ENCODE measurements around the gene CEP78.
"Not testable (repeated sequence)": the region's sequence is repeated elsewhere in the genome, so short reads cannot be mapped to it uniquely, and the experiment has no call there.

CEP78 gene

DNA sequence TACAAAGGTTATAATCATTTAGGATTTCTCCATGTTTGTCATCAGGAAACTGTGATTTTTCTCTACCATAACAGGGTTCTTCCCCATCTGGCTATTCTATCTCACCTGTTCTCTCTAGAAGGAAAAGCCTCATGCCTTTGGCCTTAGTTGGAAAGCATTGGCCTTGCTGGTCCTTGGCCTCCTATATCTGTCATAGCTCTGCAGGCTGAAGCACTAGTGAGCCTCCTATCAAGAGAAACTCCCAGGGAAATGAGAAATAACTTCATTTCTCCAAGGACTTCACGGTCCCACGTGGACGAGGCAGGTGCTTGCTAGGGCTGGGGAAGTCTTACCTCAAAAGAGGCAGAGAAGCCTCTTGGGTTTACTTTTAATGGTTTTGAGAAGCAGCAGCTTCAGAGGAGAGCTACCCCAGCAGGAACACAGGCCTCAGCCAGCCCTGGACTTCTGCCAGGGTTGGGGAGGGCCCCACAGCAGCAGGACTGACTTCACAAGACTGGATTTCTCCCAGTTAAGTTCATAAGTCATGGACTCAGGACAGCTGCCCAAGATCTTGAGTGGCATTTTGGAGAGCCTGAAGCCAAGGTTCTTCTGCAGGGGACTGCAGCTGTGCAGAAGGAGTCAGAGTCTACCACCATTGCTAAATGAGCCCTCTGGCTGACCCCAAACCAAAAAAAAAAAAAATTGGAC, 45.2 kb downstream of the CEP78 start:
- no peak overlapping the region for H3K4me3 ChIP-seq
- H3K36me3 ChIP-seq: 0 out of 2 replicates have a peak, but pooled peaks cover 3% of the 10 kb centered on the region
- peaks cover 5% of the 10 kb centered on the region for H3K9me3 ChIP-seq
- peak overlapping the region; percentile 39 for H3K4me2 ChIP-seq
- H3K4me1 ChIP-seq: peaks cover 12% of the 10 kb centered on the region
- no peak overlapping the region for H3K27ac ChIP-seq
- H3K27me3 ChIP-seq: no peaks in the 10 kb centered on the region
- H4K20me1 ChIP-seq: no peaks in the 10 kb centered on the region
- no peak overlapping the region for H3K9ac ChIP-seq
- no peak for TF ChIP-seq Cebpa-rat (IDR thresholded peaks at IDR 0.05)

DNA sequence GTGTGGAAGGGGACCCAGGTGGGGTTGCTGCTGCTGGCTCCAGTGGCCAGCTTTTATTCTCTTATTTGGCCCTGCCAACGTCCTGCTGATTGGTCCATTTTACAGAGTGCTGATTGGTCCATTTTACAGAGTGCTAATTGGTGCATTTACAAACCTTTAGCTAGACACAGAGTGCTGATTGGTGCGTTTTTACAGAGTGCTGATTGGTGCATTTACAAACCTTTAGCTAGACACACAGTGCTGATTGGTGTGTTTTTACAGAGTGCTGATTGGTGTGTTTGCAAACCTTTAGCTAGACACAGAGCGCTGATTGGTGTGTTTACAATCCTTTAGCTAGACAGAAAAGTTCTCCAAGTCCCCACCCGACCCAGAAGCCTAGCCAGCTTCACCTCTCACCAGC, 48.3 kb downstream of the CEP78 start:
- not testable (repeated sequence) for H3K36me3 ChIP-seq, H3K4me2 ChIP-seq, H3K9ac ChIP-seq, H4K20me1 ChIP-seq, H3K27ac ChIP-seq, H3K9me3 ChIP-seq, H3K4me3 ChIP-seq, H3K27me3 ChIP-seq
- peaks cover 12% of the 10 kb centered on the region for H3K4me1 ChIP-seq

DNA sequence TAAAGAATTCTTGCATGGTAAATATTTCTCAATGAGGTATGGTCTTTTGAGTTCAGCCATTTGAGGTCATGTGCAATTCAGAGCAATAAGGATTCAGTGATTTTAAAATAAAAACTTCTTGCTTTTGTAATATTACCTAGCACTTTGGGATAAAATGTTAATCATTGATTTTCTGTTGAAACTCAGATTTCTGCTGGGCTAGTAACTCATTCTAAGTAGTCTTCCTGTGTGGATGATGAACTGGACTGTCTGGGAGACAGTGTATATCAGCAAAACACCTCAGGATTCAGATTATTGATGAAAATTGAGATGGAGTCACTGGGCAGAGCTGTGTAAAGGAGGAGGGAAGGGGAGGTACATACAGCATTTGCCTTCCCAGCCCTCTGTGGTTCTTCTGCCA, 50.2 kb downstream of the CEP78 start:
- Histone ChIP-seq H3K4me2 (no peak overlapping the region), H3K9ac (no peak overlapping the region), H4K20me1 (no peaks in the 10 kb centered on the region), H3K4me3 (no peak overlapping the region), H3K36me3 (0 out of 2 replicates have a peak, but pooled peaks cover 3% of the 10 kb centered on the region), H3K4me1 (peaks cover 12% of the 10 kb centered on the region), H3K9me3 (peaks cover 5% of the 10 kb centered on the region), H3K27ac (no peak overlapping the region), H3K27me3 (no peaks in the 10 kb centered on the region)
- TF ChIP-seq Cebpa-rat (IDR thresholded peaks at IDR 0.05): no peak

DNA sequence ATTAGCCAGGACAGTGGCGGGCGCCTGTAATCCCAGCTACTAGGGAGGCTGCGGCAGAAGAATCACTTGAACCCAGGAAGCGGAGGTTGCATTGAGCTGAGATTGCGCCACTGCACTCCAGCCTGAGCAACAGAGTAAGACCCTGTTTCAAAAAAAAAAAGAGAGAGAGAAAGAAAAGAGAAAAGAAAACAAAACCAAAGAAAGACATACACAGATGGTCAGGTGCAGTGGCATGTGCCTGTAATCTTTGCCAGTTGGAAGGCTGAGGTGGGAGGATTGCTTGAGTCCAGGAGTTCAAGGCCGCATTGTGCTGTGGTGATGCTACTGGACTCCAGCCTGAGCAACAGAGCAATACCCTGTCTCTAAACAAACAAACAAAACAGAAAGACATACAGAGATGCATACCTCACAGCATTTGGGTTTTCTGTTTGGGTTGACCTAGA, 51.1 kb downstream of the CEP78 start:
- Histone ChIP-seq H4K20me1 (no peaks in the 10 kb centered on the region), H3K36me3 (0 out of 2 replicates have a peak, but pooled peaks cover 3% of the 10 kb centered on the region), H3K4me2 (no peak overlapping the region), H3K27ac (no peak overlapping the region), H3K27me3 (no peaks in the 10 kb centered on the region), H3K9ac (no peak overlapping the region), H3K9me3 (peaks cover 5% of the 10 kb centered on the region), H3K4me3 (no peak overlapping the region), H3K4me1 (peaks cover 16% of the 10 kb centered on the region)
- no peak for TF ChIP-seq Cebpa-rat (IDR thresholded peaks at IDR 0.05)

DNA sequence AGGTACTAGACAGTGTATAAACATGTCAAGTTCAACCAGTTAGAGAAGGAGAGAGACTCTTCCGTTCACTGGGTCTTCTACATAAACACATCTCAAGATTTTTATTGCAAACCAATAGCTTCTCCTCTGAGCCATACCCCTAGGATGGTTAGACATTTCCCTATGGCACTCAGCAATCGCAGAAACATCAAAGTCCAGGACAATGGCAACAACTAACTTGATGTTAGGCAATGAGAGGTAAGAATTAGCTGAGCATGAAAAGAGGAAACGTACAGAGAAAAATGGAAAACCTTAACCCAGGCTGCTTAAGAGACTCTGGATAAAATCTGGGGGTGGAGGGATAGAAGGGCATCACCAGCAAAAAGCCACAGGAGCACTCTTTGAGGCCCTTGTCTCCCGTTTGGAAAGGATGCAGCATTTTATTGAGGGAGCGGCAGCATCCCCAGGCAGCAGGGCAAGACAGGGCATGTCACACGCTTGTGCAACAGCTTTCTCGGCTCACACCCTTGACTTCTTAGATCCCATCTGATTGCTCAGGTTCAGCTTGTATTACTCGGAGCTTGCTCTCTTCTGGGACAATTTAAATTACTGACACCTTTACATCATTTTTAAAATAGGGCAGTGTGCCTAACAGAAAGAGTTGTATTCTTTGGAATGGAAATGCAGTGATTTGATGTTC, 52.5 kb downstream of the CEP78 start:
- Histone ChIP-seq H4K20me1 (no peaks in the 10 kb centered on the region), H3K4me1 (peaks cover 28% of the 10 kb centered on the region), H3K27ac (no peak overlapping the region), H3K4me3 (no peak overlapping the region), H3K36me3 (no peaks in the 10 kb centered on the region), H3K27me3 (no peaks in the 10 kb centered on the region), H3K4me2 (no peak overlapping the region), H3K9ac (no peak overlapping the region), H3K9me3 (peaks cover 5% of the 10 kb centered on the region)
- no peak for TF ChIP-seq Cebpa-rat (IDR thresholded peaks at IDR 0.05)

DNA sequence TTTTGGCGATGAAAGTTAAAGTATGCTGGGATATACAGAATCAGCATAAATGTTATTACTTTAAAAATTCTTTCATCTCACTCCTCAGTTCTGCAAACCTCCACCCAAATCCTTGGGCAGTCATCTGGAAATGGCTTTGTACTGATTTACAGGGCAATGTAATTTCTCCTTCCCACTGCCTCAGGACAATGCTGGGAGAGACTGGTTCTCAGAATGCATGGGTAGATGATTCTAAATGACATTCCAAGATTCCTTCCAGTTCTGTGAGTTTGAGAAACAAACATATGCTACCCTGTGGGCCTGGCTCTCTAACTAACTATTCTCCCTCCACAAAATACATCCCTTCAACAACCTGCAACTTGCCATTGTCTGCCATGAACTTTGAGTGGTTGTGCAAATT, 53.6 kb downstream of the CEP78 start:
- Histone ChIP-seq H4K20me1 (no peaks in the 10 kb centered on the region), H3K27ac (no peak overlapping the region)

DNA sequence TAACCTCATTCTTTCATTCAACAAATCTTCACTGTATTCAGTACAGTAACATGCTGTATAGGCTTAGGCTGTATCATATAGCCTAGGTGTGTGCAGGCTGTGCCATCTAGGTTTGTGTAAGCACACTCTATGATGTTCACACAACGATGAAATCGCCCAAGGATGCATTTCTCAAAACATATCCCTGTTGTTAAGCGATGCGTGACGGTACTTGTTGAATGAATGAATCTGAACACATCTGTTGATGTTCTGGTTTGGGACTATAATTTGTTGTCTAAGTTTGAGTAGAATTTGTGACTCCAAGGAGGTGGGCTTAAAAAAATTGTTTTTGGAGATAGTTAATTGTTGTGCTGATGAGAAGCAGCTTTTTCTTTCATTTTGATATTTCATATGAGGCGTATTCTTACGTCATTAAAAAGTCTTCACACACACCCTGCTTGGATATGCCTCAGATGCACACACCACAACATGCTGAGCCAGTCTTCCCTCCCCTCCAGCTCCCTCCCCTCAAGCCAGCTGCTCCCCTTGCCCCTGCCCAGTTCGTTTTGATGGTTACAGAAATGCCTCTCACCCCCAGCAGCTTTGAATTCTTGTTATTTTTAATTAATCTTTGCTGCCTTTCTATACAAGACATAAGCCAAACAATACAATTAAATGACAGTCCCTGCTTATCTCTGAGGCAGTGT, 55.5 kb downstream of the CEP78 start:
- H3K4me2 ChIP-seq: peak overlapping the region; percentile 68
- H3K27me3 ChIP-seq: no peaks in the 10 kb centered on the region
- H3K36me3 ChIP-seq: no peaks in the 10 kb centered on the region
- TF ChIP-seq Cebpa-rat (IDR thresholded peaks at IDR 0.05): no peak
- no peak overlapping the region for H3K4me3 ChIP-seq
- no peaks in the 10 kb centered on the region for H3K9me3 ChIP-seq
- peaks cover 38% of the 10 kb centered on the region for H3K4me1 ChIP-seq
- H3K27ac ChIP-seq: 0 out of 2 replicates have a peak overlapping the region, but pooled peaks have one; percentile 27
- H3K9ac ChIP-seq: peak overlapping the region; percentile 3; the same call in 1 of the 2 replicates
- H4K20me1 ChIP-seq: no peaks in the 10 kb centered on the region

More for the DNA sequence above, 53.6 kb downstream of the CEP78 start:
- no peak for TF ChIP-seq Cebpa-rat (IDR thresholded peaks at IDR 0.05)
- no peaks in the 10 kb centered on the region for H3K36me3 ChIP-seq
- H3K9me3 ChIP-seq: no peaks in the 10 kb centered on the region
- no peaks in the 10 kb centered on the region for H3K27me3 ChIP-seq
- no peak overlapping the region for H3K9ac ChIP-seq
- H3K4me1 ChIP-seq: peaks cover 28% of the 10 kb centered on the region
- H3K4me3 ChIP-seq: no peak overlapping the region
- H3K4me2 ChIP-seq: no peak overlapping the region

DNA sequence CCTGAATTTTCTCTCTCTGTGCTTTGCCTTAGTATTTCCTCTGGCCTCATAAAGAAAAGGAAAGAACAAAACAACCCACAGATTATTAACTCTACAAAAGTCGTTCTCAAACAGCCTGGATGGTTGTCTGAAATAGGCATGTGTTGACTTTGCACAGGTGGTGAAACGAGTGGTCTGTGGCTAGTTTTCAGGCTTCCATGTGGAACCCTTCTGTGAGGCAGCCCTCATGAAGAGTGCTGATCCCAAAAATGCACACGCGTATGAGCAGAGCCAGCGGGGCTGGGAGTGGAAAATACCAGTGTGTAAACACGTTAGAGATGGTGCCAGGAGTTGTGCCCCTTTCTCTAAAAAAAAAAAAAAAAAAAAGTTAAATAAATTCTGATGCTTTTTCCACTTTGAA, 56.2 kb downstream of the CEP78 start:
- H4K20me1 ChIP-seq: no peaks in the 10 kb centered on the region

DNA sequence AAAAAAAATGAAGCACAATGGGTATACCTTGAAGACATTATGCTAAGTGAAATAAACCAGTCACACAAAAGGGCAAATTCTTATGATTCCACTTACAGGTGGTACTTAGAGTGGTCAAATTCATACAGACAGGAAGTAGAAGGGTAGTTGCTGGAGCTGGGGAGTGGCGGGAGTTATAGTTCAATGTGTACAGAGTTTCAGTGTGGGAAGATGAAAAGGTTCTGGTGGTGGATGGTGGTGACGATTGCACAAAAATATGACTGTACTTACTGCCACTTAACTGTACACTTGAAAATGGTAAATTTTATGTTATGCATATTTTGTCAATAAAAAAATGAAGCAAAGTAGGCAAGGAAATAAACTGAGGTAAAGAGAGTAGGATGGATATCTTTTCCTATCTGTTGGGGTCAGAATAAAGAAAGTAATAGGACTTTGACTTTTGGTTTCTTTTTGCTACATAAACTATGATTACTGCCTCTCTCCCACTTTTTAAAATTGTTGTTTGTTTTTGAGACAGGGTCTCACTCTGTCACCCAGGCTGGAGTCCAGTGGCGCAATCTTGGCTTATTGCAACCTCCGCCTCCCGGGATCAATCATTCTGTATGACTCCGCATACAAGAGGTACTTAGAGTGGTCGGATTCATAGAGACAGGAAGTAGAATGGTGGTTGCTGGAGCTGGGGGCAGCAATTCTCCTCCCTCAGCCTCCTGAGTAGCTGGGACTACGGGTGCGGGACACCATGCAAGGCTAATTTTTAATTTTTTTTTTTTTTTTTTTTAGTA, 57.0 kb downstream of the CEP78 start:
- H3K4me2 ChIP-seq: peak overlapping the region; percentile 68; the same call in 1 of the 2 replicates
- H3K9me3 ChIP-seq: no peaks in the 10 kb centered on the region
- no peak for TF ChIP-seq Cebpa-rat (IDR thresholded peaks at IDR 0.05)
- H3K9ac ChIP-seq: no peak overlapping the region
- H3K27me3 ChIP-seq: no peaks in the 10 kb centered on the region
- no peaks in the 10 kb centered on the region for H4K20me1 ChIP-seq
- H3K4me1 ChIP-seq: peaks cover 41% of the 10 kb centered on the region
- no peak overlapping the region for H3K27ac ChIP-seq
- no peak overlapping the region for H3K4me3 ChIP-seq
- no peaks in the 10 kb centered on the region for H3K36me3 ChIP-seq

More for the DNA sequence above, 56.2 kb downstream of the CEP78 start:
- peaks cover 41% of the 10 kb centered on the region for H3K4me1 ChIP-seq
- H3K36me3 ChIP-seq: no peaks in the 10 kb centered on the region
- peak overlapping the region; percentile 68 for H3K4me2 ChIP-seq
- no peaks in the 10 kb centered on the region for H3K9me3 ChIP-seq
- 0 out of 2 replicates have a peak overlapping the region, but pooled peaks have one; percentile 27 for H3K27ac ChIP-seq
- H3K9ac ChIP-seq: peak overlapping the region; percentile 3; the same call in 1 of the 2 replicates
- TF ChIP-seq Cebpa-rat (IDR thresholded peaks at IDR 0.05): no peak
- no peak overlapping the region for H3K4me3 ChIP-seq
- no peaks in the 10 kb centered on the region for H3K27me3 ChIP-seq
